Measurements from ENCODE around the gene MSI2. TPM values are rescaled to one million over a fixed set of nuclear protein-coding genes. Genes with fewer than 3 reads are reported as not detected.

MSI2 gene
- total RNA-seq, 1 donor: 23.2 TPM

DNA sequence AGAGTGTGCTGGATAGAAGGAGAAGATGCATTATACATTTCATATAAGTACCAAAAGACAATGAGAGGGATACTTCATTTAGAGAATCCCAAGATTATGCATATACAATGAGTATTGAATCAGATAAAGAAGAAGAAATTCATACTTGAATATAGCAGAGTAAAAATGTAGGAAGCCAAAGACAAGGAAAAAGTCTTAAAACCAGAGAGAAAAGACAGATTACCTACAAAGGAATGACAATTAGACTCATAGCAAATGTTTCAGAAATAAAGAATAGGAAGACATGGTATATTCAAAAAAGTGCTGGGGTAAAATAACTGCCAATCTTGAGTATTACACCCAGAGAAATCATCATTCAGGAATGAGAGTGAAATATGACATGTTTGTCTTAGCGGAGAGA is 6.8 kb upstream of the MSI2 start:
- Histone ChIP-seq H3K27me3 (ENCODE audit: insufficient read depth, low read length) (peaks cover 21% of the 10 kb centered on the region), H3K79me2 (ENCODE audit: insufficient read depth, low read length) (no peaks in the 10 kb centered on the region), H4K20me1 (ENCODE audit: insufficient read depth, low read length) (no peaks in the 10 kb centered on the region), H3K4me1 (ENCODE audit: insufficient read depth, low read length) (no peaks in the 10 kb centered on the region), H3K4me2 (ENCODE audit: insufficient read depth, low read length) (no peak overlapping the region), H2AFZ (ENCODE audit: low read length) (no peak overlapping the region), H3K36me3 (ENCODE audit: insufficient read depth, low read length) (no peaks in the 10 kb centered on the region), H3K4me3 (ENCODE audit: insufficient read depth, low read length) (no peak overlapping the region), H3K27ac (ENCODE audit: low read depth, low read length) (no peak overlapping the region), H3K9me3 (ENCODE audit: low read depth, low read length) (no peaks in the 10 kb centered on the region)
- TF ChIP-seq, protein P1, sequence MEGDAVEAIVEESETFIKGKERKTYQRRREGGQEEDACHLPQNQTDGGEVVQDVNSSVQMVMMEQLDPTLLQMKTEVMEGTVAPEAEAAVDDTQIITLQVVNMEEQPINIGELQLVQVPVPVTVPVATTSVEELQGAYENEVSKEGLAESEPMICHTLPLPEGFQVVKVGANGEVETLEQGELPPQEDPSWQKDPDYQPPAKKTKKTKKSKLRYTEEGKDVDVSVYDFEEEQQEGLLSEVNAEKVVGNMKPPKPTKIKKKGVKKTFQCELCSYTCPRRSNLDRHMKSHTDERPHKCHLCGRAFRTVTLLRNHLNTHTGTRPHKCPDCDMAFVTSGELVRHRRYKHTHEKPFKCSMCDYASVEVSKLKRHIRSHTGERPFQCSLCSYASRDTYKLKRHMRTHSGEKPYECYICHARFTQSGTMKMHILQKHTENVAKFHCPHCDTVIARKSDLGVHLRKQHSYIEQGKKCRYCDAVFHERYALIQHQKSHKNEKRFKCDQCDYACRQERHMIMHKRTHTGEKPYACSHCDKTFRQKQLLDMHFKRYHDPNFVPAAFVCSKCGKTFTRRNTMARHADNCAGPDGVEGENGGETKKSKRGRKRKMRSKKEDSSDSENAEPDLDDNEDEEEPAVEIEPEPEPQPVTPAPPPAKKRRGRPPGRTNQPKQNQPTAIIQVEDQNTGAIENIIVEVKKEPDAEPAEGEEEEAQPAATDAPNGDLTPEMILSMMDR (IDR thresholded peaks at IDR 0.05; ENCODE audit: extremely low read depth, low read depth, low read length): no peak
- DNase-seq (ENCODE audit: insufficient read length, low spot score, missing footprints): no peak

DNA sequence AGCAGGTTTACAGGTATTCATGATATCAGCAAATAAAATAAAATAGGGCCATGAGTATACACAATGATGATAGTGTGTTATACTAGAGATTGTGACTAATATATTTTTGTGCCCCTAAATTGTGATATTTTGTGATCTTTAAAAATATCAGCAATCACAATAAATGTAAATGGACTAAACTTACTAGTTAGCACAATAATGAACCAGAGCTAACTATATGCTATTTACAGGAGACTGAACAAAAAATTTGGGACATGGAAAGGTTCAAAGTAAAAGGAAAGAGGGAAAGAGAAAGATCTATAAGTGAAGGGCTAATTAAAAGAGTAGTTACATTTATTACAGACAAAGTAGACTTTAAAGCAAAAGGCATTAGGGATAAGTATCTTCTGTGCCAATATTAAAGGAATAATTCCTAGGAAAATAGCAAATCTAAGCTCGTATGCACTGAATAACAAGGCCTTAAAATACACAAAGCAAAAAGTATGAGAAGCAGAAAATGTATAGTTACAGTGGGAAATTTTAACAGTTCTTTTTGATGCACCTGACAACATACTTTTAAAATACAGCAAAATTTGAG is 5.0 kb upstream of the MSI2 start:
- H3K27ac ChIP-seq (ENCODE audit: low read depth, low read length): no peak overlapping the region

DNA sequence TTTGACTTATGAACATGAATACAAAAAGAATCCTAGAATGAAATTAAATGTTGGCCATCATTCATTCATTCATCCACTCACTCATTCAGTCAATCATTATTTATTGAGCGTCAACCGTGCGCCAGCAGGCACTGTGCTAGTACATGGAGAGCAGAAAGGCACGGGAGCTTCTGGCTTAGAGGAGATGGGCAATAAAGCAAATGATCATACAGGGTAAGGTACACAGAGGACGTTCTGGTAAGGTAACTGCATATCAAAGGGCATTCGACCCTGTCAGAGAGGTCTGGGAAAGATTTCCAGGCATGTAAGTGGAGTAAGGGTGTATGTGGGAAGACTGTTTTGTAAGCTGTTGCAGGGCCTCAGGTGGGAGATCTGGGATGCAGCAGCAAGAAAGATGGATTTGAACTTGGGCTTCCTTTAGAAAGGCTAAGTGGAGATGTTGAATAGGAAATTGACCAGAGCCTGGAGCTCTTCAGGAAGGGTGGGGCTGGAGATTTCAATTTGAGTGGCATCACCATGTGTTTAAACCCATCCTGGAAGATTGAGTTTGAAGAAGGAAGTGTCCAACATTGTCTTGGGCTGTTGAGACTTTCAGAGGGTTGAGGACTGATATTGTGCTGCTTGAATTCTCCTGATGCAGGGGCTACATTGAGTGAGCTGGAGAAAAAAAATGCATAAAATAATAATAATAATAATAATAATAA is 2.8 kb upstream of the MSI2 start:
- H3K36me3 ChIP-seq (ENCODE audit: insufficient read depth, low read length): no peaks in the 10 kb centered on the region
- peaks cover 19% of the 10 kb centered on the region for H3K27me3 ChIP-seq (ENCODE audit: insufficient read depth, low read length)
- no peak overlapping the region for H2AFZ ChIP-seq (ENCODE audit: low read length)
- DNase-seq (ENCODE audit: insufficient read length, low spot score, missing footprints): no peak
- no peak overlapping the region for H3K27ac ChIP-seq (ENCODE audit: low read depth, low read length)
- no peaks in the 10 kb centered on the region for H3K9me3 ChIP-seq (ENCODE audit: low read depth, low read length)
- no peaks in the 10 kb centered on the region for H3K4me1 ChIP-seq (ENCODE audit: insufficient read depth, low read length)
- H3K4me3 ChIP-seq (ENCODE audit: insufficient read depth, low read length): no peak overlapping the region
- TF ChIP-seq, protein P1 (IDR thresholded peaks at IDR 0.05; ENCODE audit: extremely low read depth, low read depth, low read length): no peak
- no peaks in the 10 kb centered on the region for H3K79me2 ChIP-seq (ENCODE audit: insufficient read depth, low read length)
- H3K4me2 ChIP-seq (ENCODE audit: insufficient read depth, low read length): no peak overlapping the region
- H4K20me1 ChIP-seq (ENCODE audit: insufficient read depth, low read length): no peaks in the 10 kb centered on the region

More for the DNA sequence above, 5.0 kb upstream of the MSI2 start:
- Histone ChIP-seq H3K27me3 (ENCODE audit: insufficient read depth, low read length) (peaks cover 26% of the 10 kb centered on the region), H2AFZ (ENCODE audit: low read length) (no peak overlapping the region), H3K4me1 (ENCODE audit: insufficient read depth, low read length) (no peaks in the 10 kb centered on the region), H4K20me1 (ENCODE audit: insufficient read depth, low read length) (no peaks in the 10 kb centered on the region), H3K79me2 (ENCODE audit: insufficient read depth, low read length) (no peaks in the 10 kb centered on the region), H3K4me2 (ENCODE audit: insufficient read depth, low read length) (no peak overlapping the region), H3K36me3 (ENCODE audit: insufficient read depth, low read length) (no peaks in the 10 kb centered on the region), H3K9me3 (ENCODE audit: low read depth, low read length) (no peaks in the 10 kb centered on the region), H3K4me3 (ENCODE audit: insufficient read depth, low read length) (no peak overlapping the region)
- TF ChIP-seq, protein P1 (IDR thresholded peaks at IDR 0.05; ENCODE audit: extremely low read depth, low read depth, low read length): no peak
- DNase-seq (ENCODE audit: insufficient read length, low spot score, missing footprints): no peak

DNA sequence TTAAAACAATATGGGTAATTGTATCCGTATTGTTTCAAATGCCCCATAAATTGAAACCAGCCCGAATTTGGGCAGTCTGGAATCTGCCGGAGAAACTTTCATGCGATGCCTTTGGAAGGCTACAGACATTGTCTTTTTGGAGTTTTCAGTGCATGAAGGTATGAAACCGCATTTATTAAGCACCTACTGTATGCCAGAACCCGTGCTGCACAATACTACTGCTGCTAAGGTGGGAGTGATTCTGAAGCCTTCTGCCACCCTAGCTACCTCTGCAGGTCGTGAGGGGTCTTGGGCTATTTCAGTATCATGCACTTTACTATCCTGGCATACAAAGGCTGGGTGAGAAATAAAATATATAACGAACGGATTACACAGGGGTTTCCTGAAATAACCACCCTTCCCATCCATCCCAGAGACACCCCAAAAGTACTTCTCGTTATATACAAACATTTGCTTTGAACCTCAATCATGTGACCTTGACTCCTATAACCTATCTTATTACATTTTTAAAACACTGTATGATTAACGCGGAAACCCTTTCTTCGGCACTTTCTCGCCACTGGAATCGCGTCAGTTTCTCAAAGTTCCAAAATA is 1.0 kb upstream of the MSI2 start:
- Histone ChIP-seq H2AFZ (ENCODE audit: low read length) (peak overlapping the region; percentile 73), H3K4me1 (ENCODE audit: insufficient read depth, low read length) (no peaks in the 10 kb centered on the region), H3K4me3 (ENCODE audit: insufficient read depth, low read length) (peak overlapping the region; percentile 74), H4K20me1 (ENCODE audit: insufficient read depth, low read length) (no peaks in the 10 kb centered on the region), H3K4me2 (ENCODE audit: insufficient read depth, low read length) (peak overlapping the region; percentile 74), H3K79me2 (ENCODE audit: insufficient read depth, low read length) (no peaks in the 10 kb centered on the region), H3K27me3 (ENCODE audit: insufficient read depth, low read length) (peaks cover 19% of the 10 kb centered on the region), H3K27ac (ENCODE audit: low read depth, low read length) (no peak overlapping the region), H3K9me3 (ENCODE audit: low read depth, low read length) (no peaks in the 10 kb centered on the region), H3K36me3 (ENCODE audit: insufficient read depth, low read length) (no peaks in the 10 kb centered on the region)
- no peak for DNase-seq (ENCODE audit: insufficient read length, low spot score, missing footprints)
- TF ChIP-seq, protein P1 (IDR thresholded peaks at IDR 0.05; ENCODE audit: extremely low read depth, low read depth, low read length): no peak
